GM23338 (cell line): ENCODE data around the gene BTBD3. TPM values are rescaled to one million over a fixed set of nuclear protein-coding genes. Genes with fewer than 3 reads are reported as not detected.

ENCODE experiments used
- ATAC-seq: fragments of 200-7000 bp; cut with Tn5 transposase; 3 replicates; pipeline ENCODE4 v1.9.1; 2020
- DNase-seq: peaks from one replicate; pipeline ENCODE4 v3.0.0-alpha.2; 2015; ENCODE audit warnings: low spot score
- H2AFZ ChIP-seq: fragments of 200-600 bp; sonication (generic); 2 replicates; pipeline ENCODE4 v1.8.0; 2016; ENCODE audit warnings: antibody characterized with exemption, mild to moderate bottlenecking, moderate library complexity
- H3F3A ChIP-seq: fragments of 200-600 bp; sonication (generic); replicated peaks from 2 replicates; pipeline ENCODE4 v1.8.0; 2017; ENCODE audit warnings: antibody characterized with exemption, mixed run types, low read depth
- H3K27ac ChIP-seq: fragments of 200-600 bp; sonication (generic); 2 replicates; pipeline ENCODE4 v1.6.1; 2016; ENCODE audit warnings: low read depth
- H3K27me3 ChIP-seq: fragments of 200-600 bp; sonication (generic); 2 replicates; pipeline ENCODE4 v1.8.0; 2016; ENCODE audit warnings: mild to moderate bottlenecking, mixed run types, moderate library complexity; ENCODE audit not compliant: insufficient read depth
- H3K36me3 ChIP-seq: fragments of 200-600 bp; sonication (generic); 2 replicates; pipeline ENCODE4 v1.8.0; 2016; ENCODE audit warnings: mild to moderate bottlenecking; ENCODE audit not compliant: insufficient read depth
- H3K4me1 ChIP-seq: fragments of 200-600 bp; sonication (generic); 2 replicates; pipeline ENCODE4 v1.8.0; 2016; ENCODE audit warnings: mild to moderate bottlenecking, moderate library complexity; ENCODE audit not compliant: insufficient read depth
- H3K4me2 ChIP-seq: fragments of 200-600 bp; sonication (generic); 2 replicates; pipeline ENCODE4 v1.7.1; 2017; ENCODE audit warnings: mixed run types
- H3K4me3 ChIP-seq: fragments of 200-600 bp; sonication (generic); 2 replicates; pipeline ENCODE4 v1.6.1; 2016; ENCODE audit warnings: mixed run types
- H3K79me2 ChIP-seq: fragments of 200-600 bp; sonication (generic); replicated peaks from 2 replicates; pipeline ENCODE4 v1.8.0; 2017; ENCODE audit warnings: mild to moderate bottlenecking; ENCODE audit not compliant: insufficient read depth
- H3K9me2 ChIP-seq: fragments of 200-600 bp; sonication (generic); 2 replicates; pipeline ENCODE4 v1.8.0; 2017; ENCODE audit not compliant: insufficient read depth
- H4K20me1 ChIP-seq: fragments of 200-600 bp; sonication (generic); replicated peaks from 2 replicates; pipeline ENCODE4 v1.8.0; 2017; ENCODE audit warnings: mild to moderate bottlenecking; ENCODE audit not compliant: insufficient read depth
- H3K27ac Mint-ChIP-seq: 2 replicates; pipeline ENCODE4 v1.8.0; 2020; ENCODE audit warnings: inconsistent platforms, mild to moderate bottlenecking, moderate library complexity, mixed read lengths
- H3K27me3 Mint-ChIP-seq: 3 replicates; pipeline ENCODE4 v1.8.0; 2022; ENCODE audit warnings: low read depth, mild to moderate bottlenecking, moderate library complexity, mixed read lengths, inconsistent platforms; ENCODE audit not compliant: insufficient read depth, poor library complexity
- H3K36me3 Mint-ChIP-seq: 3 replicates; pipeline ENCODE4 v1.8.0; 2021; ENCODE audit warnings: low read depth, mild to moderate bottlenecking, inconsistent platforms, moderate library complexity, mixed read lengths
- H3K4me1 Mint-ChIP-seq: 3 replicates; pipeline ENCODE4 v1.8.0; 2020; ENCODE audit warnings: mild to moderate bottlenecking, inconsistent platforms, mixed read lengths
- H3K4me3 Mint-ChIP-seq: 3 replicates; pipeline ENCODE4 v1.8.0; 2021; ENCODE audit warnings: moderate library complexity, mild to moderate bottlenecking, inconsistent platforms, mixed read lengths
- H3K9me3 Mint-ChIP-seq: 3 replicates; pipeline ENCODE4 v1.8.0; 2020; ENCODE audit warnings: moderate library complexity, mild to moderate bottlenecking, inconsistent platforms, mixed read lengths
- ETS1 ChIP-seq: IDR thresholded peaks from 2 replicates; pipeline ENCODE4 v1.6.1; 2016; ENCODE audit warnings: antibody characterized with exemption
- EZH2 ChIP-seq: fragments of 200-600 bp; sonication (generic); IDR thresholded peaks from one replicate; pipeline ENCODE4 v1.8.0; 2017; ENCODE audit warnings: antibody characterized with exemption, mild to moderate bottlenecking, low read depth; ENCODE audit not compliant: unreplicated experiment
- EZH2phosphoT487 ChIP-seq: fragments of 200-600 bp; sonication (generic); IDR thresholded peaks from one replicate; pipeline ENCODE4 v1.8.1; 2018; ENCODE audit warnings: antibody characterized with exemption; ENCODE audit not compliant: unreplicated experiment
- JUNB ChIP-seq: IDR thresholded peaks from one replicate; pipeline ENCODE4 v1.6.1; 2016; ENCODE audit warnings: antibody characterized with exemption; ENCODE audit not compliant: unreplicated experiment
- NANOG ChIP-seq: IDR thresholded peaks from 2 replicates; pipeline ENCODE4 v1.6.1; 2016; ENCODE audit warnings: antibody characterized with exemption, borderline replicate concordance
- POLR2AphosphoS5 ChIP-seq: IDR thresholded peaks from 2 replicates; pipeline ENCODE4 v1.6.1; 2016; ENCODE audit warnings: antibody characterized with exemption, low read depth
- STAT1 ChIP-seq: IDR thresholded peaks from one replicate; pipeline ENCODE4 v1.6.1; 2016; ENCODE audit warnings: antibody characterized with exemption; ENCODE audit not compliant: unreplicated experiment
- ZNF114 ChIP-seq: fragments of 250-450 bp; sonication (Bioruptor Pico); IDR thresholded peaks from 2 replicates; pipeline ENCODE4 v1.5.0; 2020; ENCODE audit warnings: mild to moderate bottlenecking, moderate library complexity
- polyA plus RNA-seq: library from polyadenylated mRNA; unstranded; fragments of >200 nt; fragmentation: Nextera tagmentation; extraction: Ambion mirVana; gene quantifications from 2 replicates; pipeline ENCODE4 v1.2.1, GENCODE V29; 2016
- total RNA-seq: library from RNA; depleted of rRNA; stranded (reverse); fragments of >200 nt; shearing (Covaris generic); gene quantifications from 2 replicates; pipeline ENCODE4 v1.2.3, GENCODE V29; 2014
- TF ChIP-seq, protein P1 (sequence below): IDR thresholded peaks from one replicate; pipeline ENCODE4 v1.6.1; 2018; ENCODE audit warnings: antibody characterized with exemption; ENCODE audit not compliant: unreplicated experiment
- TF ChIP-seq, protein P2 (sequence below): fragments of 250-450 bp; sonication (Bioruptor Pico); IDR thresholded peaks from 2 replicates; pipeline ENCODE4 v1.5.0; 2020; ENCODE audit warnings: mild to moderate bottlenecking, moderate library complexity
- TF ChIP-seq, protein P3 (sequence below), 2 experiments: fragments of 200-600 bp in 1 of 2; sonication (generic) in 1 of 2; conservative IDR thresholded peaks; 2 replicates each; pipeline versions ENCODE4 v1.5.1 to v1.6.1; 2016 to 2017; ENCODE audit warnings: antibody characterized with exemption in 2 of 2, low read depth in 2 of 2, mild to moderate bottlenecking in 2 of 2, moderate library complexity in 1 of 2

The BTBD3 gene
- total and polyA plus RNA-seq, 2 experiments from 2014 or later: 11.8 to 45.1 TPM

- TF ChIP-seq, protein P1, sequence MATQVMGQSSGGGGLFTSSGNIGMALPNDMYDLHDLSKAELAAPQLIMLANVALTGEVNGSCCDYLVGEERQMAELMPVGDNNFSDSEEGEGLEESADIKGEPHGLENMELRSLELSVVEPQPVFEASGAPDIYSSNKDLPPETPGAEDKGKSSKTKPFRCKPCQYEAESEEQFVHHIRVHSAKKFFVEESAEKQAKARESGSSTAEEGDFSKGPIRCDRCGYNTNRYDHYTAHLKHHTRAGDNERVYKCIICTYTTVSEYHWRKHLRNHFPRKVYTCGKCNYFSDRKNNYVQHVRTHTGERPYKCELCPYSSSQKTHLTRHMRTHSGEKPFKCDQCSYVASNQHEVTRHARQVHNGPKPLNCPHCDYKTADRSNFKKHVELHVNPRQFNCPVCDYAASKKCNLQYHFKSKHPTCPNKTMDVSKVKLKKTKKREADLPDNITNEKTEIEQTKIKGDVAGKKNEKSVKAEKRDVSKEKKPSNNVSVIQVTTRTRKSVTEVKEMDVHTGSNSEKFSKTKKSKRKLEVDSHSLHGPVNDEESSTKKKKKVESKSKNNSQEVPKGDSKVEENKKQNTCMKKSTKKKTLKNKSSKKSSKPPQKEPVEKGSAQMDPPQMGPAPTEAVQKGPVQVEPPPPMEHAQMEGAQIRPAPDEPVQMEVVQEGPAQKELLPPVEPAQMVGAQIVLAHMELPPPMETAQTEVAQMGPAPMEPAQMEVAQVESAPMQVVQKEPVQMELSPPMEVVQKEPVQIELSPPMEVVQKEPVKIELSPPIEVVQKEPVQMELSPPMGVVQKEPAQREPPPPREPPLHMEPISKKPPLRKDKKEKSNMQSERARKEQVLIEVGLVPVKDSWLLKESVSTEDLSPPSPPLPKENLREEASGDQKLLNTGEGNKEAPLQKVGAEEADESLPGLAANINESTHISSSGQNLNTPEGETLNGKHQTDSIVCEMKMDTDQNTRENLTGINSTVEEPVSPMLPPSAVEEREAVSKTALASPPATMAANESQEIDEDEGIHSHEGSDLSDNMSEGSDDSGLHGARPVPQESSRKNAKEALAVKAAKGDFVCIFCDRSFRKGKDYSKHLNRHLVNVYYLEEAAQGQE: no peak
These were observed 34.0 kb downstream of the BTBD3 start (continued) for GRCh38 chr20:11951696-11952095.

- no peak for ATAC-seq
- no peaks in the 10 kb centered on the region for H3K4me1 ChIP-seq
These were observed 34.9 kb downstream of the BTBD3 start for GRCh38 chr20:11952639-11953038.

More at GRCh38 chr20:11952639-11953038, 34.9 kb downstream of the BTBD3 start:
- Mint-ChIP-seq H3K27me3 (no peaks in the 10 kb centered on the region), H3K27ac (no peak overlapping the region; the same call in 1 of the 2 replicates), H3K9me3 (peaks cover 7% of the 10 kb centered on the region), H3K4me1 (no peaks in the 10 kb centered on the region), H3K36me3 (no peaks in the 10 kb centered on the region), H3K4me3 (no peak overlapping the region)
- H4K20me1 ChIP-seq: no peaks in the 10 kb centered on the region
- H3K4me3 ChIP-seq: no peak overlapping the region
- TF ChIP-seq POLR2AphosphoS5 (no peak), EZH2phosphoT487 (no peak), NANOG (no peak), EZH2 (no peak), JUNB (no peak), ETS1 (no peak), STAT1 (no peak), ZNF114 (CRISPR knock-in tag) (no peak)
- TF ChIP-seq, protein P2, sequence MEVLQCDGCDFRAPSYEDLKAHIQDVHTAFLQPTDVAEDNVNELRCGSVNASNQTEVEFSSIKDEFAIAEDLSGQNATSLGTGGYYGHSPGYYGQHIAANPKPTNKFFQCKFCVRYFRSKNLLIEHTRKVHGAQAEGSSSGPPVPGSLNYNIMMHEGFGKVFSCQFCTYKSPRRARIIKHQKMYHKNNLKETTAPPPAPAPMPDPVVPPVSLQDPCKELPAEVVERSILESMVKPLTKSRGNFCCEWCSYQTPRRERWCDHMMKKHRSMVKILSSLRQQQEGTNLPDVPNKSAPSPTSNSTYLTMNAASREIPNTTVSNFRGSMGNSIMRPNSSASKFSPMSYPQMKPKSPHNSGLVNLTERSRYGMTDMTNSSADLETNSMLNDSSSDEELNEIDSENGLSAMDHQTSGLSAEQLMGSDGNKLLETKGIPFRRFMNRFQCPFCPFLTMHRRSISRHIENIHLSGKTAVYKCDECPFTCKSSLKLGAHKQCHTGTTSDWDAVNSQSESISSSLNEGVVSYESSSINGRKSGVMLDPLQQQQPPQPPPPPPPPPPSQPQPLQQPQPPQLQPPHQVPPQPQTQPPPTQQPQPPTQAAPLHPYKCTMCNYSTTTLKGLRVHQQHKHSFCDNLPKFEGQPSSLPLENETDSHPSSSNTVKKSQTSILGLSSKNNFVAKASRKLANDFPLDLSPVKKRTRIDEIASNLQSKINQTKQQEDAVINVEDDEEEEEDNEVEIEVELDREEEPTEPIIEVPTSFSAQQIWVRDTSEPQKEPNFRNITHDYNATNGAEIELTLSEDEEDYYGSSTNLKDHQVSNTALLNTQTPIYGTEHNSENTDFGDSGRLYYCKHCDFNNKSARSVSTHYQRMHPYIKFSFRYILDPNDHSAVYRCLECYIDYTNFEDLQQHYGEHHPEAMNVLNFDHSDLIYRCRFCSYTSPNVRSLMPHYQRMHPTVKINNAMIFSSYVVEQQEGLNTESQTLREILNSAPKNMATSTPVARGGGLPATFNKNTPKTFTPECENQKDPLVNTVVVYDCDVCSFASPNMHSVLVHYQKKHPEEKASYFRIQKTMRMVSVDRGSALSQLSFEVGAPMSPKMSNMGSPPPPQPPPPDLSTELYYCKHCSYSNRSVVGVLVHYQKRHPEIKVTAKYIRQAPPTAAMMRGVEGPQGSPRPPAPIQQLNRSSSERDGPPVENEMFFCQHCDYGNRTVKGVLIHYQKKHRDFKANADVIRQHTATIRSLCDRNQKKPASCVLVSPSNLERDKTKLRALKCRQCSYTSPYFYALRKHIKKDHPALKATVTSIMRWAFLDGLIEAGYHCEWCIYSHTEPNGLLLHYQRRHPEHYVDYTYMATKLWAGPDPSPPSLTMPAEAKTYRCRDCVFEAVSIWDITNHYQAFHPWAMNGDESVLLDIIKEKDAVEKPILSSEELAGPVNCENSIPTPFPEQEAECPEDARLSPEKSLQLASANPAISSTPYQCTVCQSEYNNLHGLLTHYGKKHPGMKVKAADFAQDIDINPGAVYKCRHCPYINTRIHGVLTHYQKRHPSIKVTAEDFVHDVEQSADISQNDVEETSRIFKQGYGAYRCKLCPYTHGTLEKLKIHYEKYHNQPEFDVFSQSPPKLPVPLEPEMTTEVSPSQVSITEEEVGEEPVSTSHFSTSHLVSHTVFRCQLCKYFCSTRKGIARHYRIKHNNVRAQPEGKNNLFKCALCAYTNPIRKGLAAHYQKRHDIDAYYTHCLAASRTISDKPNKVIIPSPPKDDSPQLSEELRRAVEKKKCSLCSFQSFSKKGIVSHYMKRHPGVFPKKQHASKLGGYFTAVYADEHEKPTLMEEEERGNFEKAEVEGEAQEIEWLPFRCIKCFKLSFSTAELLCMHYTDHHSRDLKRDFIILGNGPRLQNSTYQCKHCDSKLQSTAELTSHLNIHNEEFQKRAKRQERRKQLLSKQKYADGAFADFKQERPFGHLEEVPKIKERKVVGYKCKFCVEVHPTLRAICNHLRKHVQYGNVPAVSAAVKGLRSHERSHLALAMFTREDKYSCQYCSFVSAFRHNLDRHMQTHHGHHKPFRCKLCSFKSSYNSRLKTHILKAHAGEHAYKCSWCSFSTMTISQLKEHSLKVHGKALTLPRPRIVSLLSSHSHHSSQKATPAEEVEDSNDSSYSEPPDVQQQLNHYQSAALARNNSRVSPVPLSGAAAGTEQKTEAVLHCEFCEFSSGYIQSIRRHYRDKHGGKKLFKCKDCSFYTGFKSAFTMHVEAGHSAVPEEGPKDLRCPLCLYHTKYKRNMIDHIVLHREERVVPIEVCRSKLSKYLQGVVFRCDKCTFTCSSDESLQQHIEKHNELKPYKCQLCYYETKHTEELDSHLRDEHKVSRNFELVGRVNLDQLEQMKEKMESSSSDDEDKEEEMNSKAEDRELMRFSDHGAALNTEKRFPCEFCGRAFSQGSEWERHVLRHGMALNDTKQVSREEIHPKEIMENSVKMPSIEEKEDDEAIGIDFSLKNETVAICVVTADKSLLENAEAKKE: no peak
- TF ChIP-seq, protein P3, sequence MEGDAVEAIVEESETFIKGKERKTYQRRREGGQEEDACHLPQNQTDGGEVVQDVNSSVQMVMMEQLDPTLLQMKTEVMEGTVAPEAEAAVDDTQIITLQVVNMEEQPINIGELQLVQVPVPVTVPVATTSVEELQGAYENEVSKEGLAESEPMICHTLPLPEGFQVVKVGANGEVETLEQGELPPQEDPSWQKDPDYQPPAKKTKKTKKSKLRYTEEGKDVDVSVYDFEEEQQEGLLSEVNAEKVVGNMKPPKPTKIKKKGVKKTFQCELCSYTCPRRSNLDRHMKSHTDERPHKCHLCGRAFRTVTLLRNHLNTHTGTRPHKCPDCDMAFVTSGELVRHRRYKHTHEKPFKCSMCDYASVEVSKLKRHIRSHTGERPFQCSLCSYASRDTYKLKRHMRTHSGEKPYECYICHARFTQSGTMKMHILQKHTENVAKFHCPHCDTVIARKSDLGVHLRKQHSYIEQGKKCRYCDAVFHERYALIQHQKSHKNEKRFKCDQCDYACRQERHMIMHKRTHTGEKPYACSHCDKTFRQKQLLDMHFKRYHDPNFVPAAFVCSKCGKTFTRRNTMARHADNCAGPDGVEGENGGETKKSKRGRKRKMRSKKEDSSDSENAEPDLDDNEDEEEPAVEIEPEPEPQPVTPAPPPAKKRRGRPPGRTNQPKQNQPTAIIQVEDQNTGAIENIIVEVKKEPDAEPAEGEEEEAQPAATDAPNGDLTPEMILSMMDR (conservative IDR thresholded peaks at IDR 0.05; ENCODE audit: low read depth in 2 of 2): no peak
- no peaks in the 10 kb centered on the region for H3K27me3 ChIP-seq
- H3K36me3 ChIP-seq: no peaks in the 10 kb centered on the region
- no peak overlapping the region for H3K4me2 ChIP-seq
- no peak overlapping the region for H3K27ac ChIP-seq
- no peak overlapping the region for H2AFZ ChIP-seq
- no peaks in the 10 kb centered on the region for H3F3A ChIP-seq
- no peaks in the 10 kb centered on the region for H3K79me2 ChIP-seq
- no peak for DNase-seq
- H3K9me2 ChIP-seq: 0 out of 2 replicates have a peak, but pooled peaks cover 11% of the 10 kb centered on the region
